HFFc6 (cell line): ENCODE data around the gene SSU72. TPM values are rescaled to one million over a fixed set of nuclear protein-coding genes. Genes with fewer than 3 reads are reported as not detected.

Experiments used
- DNase-seq: peaks from one replicate; pipeline ENCODE4 v3.0.0-alpha.2; 2018
- H3K27ac Mint-ChIP-seq: 2 replicates; pipeline ENCODE4 v1.8.0; 2020; ENCODE audit warnings: mild to moderate bottlenecking, mixed read lengths
- H3K27me3 Mint-ChIP-seq: 2 replicates; pipeline ENCODE4 v1.8.0; 2021; ENCODE audit warnings: mild to moderate bottlenecking, moderate library complexity, mixed read lengths; ENCODE audit not compliant: insufficient read depth
- H3K36me3 Mint-ChIP-seq: 2 replicates; pipeline ENCODE4 v1.8.0; 2021; ENCODE audit warnings: low read depth, mixed read lengths
- H3K4me1 Mint-ChIP-seq: 2 replicates; pipeline ENCODE4 v1.8.0; 2020; ENCODE audit warnings: low read depth, mixed read lengths
- H3K4me3 Mint-ChIP-seq: 2 replicates; pipeline ENCODE4 v1.8.0; 2020; ENCODE audit warnings: mild to moderate bottlenecking, moderate library complexity, mixed read lengths
- H3K9me3 Mint-ChIP-seq: 2 replicates; pipeline ENCODE4 v1.8.0; 2020; ENCODE audit warnings: mild to moderate bottlenecking, mixed read lengths
- total RNA-seq, 6 experiments: library from RNA; stranded (reverse); fragmentation: NEBNext Ultra II Directional; extraction: Animal tissue kit (Norgen Biotek cat#: 25700); gene quantifications; 2 replicates in 1 of 6; 3 replicates in 5 of 6; pipeline ENCODE4 v1.2.3, GENCODE V29; 2021
- TF ChIP-seq, protein P1 (sequence below): fragments of 200-600 bp; sonication (generic); IDR thresholded peaks from 2 replicates; pipeline ENCODE4 v1.5.0; 2021; ENCODE audit warnings: antibody characterized with exemption, mild to moderate bottlenecking

Gene SSU72
- total RNA-seq, 6 experiments from 2014 or later = 132 to 156 (median 137) TPM

DNA sequence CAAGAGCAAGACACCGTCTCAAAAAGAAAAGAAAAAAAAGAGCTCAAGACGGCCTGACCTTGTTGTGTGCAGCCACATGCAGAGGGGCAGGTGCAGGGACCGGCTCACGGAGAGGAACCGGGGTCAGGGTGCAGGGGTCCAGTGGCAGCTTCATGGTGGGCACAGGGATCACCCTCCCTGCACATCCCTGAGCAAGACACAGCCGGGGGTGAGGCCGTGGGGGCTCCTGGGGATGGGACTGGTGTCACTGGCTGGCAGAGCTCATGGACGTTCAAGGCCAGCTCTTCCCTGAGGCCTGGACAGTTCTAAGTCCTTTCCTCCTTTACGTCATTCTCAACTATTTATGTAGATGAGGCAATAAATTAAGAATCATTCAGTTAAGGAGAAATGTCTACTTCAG lies 27.7 kb downstream of the SSU72 start:
- H3K27me3 Mint-ChIP-seq = peaks cover 6% of the 10 kb centered on the region; the same call in 1 of the 2 replicates
- TF ChIP-seq, protein P1, sequence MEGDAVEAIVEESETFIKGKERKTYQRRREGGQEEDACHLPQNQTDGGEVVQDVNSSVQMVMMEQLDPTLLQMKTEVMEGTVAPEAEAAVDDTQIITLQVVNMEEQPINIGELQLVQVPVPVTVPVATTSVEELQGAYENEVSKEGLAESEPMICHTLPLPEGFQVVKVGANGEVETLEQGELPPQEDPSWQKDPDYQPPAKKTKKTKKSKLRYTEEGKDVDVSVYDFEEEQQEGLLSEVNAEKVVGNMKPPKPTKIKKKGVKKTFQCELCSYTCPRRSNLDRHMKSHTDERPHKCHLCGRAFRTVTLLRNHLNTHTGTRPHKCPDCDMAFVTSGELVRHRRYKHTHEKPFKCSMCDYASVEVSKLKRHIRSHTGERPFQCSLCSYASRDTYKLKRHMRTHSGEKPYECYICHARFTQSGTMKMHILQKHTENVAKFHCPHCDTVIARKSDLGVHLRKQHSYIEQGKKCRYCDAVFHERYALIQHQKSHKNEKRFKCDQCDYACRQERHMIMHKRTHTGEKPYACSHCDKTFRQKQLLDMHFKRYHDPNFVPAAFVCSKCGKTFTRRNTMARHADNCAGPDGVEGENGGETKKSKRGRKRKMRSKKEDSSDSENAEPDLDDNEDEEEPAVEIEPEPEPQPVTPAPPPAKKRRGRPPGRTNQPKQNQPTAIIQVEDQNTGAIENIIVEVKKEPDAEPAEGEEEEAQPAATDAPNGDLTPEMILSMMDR = no peak
- DNase-seq = no peak
- no peak overlapping the region for H3K4me3 Mint-ChIP-seq
- peaks cover 17% of the 10 kb centered on the region for H3K4me1 Mint-ChIP-seq
- H3K9me3 Mint-ChIP-seq = no peaks in the 10 kb centered on the region
- no peak overlapping the region for H3K27ac Mint-ChIP-seq
- peaks cover under 1% of the 10 kb centered on the region; the same call in 1 of the 2 replicates for H3K36me3 Mint-ChIP-seq

DNA sequence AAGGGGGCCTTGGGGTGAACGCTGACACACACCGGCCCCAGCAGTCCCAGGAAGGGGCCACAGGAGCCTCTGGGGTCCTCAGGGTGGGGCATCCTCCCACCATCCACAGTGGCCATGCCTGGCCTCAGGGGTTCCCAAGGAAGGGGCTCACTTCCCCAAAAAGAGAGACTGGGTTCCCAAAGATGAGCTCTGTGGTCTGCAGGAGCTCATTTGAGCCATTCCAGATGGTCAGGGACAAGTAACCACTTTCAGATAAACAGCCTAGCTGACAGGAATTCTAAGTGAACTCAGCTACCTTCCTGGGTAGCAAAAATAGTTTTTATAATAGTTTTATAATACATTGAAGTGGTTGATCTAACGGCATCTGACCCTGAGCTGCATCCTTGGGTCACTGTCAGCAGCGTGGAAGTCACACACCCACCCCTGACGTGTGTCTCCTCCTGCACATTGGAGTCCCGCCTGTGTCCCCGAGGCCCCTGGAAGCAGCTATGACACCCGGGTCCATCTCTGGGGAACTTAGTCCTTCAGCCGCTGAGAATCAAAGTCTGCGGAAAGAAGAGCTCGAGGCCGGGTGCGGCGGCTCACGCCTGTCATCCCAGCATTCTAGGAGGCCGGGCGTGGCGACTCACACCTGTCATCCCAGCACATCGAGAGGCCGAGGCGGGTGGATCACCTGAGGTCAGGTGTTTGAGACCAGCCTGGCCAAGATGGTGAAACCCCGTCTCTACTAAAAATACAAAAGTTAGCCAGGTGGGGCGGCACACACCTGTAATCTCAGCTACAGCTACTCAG lies 28.5 kb downstream of the SSU72 start:
- no peak for DNase-seq
- Mint-ChIP-seq H3K9me3 (no peaks in the 10 kb centered on the region), H3K27ac (no peak overlapping the region), H3K36me3 (peaks cover 7% of the 10 kb centered on the region; the same call in 1 of the 2 replicates), H3K27me3 (peaks cover 6% of the 10 kb centered on the region; the same call in 1 of the 2 replicates), H3K4me1 (peaks cover 9% of the 10 kb centered on the region), H3K4me3 (no peak overlapping the region)
- TF ChIP-seq, protein P1 = no peak

DNA sequence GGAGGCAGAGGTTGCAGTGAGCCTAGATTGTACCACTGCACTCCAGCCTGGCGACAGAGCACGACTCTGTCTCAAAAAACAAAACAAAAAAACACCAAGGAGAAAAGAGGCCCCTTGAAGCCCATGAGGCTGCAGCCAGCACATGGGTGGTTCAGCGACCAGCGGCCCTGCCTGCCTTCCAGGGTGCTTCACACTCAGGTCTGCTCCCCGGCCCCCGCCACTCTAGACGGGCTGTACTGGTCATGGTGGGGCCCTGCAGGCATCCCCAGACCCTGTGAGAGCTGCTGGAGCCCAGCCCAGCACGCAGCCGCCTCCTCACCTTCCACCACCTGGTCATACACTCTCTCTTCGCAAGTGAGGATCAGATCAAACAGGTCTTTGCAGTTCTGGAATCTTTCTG lies 30.1 kb downstream of the SSU72 start:
- peaks cover 5% of the 10 kb centered on the region; the same call in 1 of the 2 replicates for H3K4me1 Mint-ChIP-seq
- peaks cover 3% of the 10 kb centered on the region; the same call in 1 of the 2 replicates for H3K27me3 Mint-ChIP-seq
- H3K27ac Mint-ChIP-seq = no peak overlapping the region
- H3K4me3 Mint-ChIP-seq = no peak overlapping the region
- DNase-seq = no peak
- H3K36me3 Mint-ChIP-seq = peaks cover 7% of the 10 kb centered on the region; the same call in 1 of the 2 replicates
- TF ChIP-seq, protein P1 = no peak
- H3K9me3 Mint-ChIP-seq = no peaks in the 10 kb centered on the region

DNA sequence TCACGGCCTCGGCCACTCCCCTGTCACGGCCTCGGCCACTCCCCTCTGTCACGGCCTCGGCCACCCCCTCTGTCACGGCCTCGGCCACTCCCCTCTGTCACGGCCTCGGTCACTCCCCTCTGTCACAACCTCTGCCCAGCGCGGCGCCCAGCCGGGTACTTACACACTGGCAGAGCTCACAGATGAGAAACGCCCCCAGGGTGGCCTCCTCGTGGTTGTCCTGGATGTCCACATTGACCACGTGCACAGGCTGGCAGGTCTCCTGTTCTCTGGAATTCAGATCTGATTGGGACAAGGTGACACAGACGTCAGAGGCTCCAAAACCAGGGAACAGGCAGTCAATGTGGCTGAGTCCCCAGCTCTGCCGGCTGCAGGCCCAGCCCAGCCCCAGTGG lies 31.0 kb downstream of the SSU72 start:
- Mint-ChIP-seq H3K27ac (no peak overlapping the region), H3K36me3 (peaks cover 9% of the 10 kb centered on the region; the same call in 1 of the 2 replicates), H3K4me1 (peaks cover 5% of the 10 kb centered on the region; the same call in 1 of the 2 replicates), H3K27me3 (peaks cover 3% of the 10 kb centered on the region; the same call in 1 of the 2 replicates), H3K9me3 (no peaks in the 10 kb centered on the region), H3K4me3 (no peak overlapping the region)
- TF ChIP-seq, protein P1 = no peak
- DNase-seq = no peak

DNA sequence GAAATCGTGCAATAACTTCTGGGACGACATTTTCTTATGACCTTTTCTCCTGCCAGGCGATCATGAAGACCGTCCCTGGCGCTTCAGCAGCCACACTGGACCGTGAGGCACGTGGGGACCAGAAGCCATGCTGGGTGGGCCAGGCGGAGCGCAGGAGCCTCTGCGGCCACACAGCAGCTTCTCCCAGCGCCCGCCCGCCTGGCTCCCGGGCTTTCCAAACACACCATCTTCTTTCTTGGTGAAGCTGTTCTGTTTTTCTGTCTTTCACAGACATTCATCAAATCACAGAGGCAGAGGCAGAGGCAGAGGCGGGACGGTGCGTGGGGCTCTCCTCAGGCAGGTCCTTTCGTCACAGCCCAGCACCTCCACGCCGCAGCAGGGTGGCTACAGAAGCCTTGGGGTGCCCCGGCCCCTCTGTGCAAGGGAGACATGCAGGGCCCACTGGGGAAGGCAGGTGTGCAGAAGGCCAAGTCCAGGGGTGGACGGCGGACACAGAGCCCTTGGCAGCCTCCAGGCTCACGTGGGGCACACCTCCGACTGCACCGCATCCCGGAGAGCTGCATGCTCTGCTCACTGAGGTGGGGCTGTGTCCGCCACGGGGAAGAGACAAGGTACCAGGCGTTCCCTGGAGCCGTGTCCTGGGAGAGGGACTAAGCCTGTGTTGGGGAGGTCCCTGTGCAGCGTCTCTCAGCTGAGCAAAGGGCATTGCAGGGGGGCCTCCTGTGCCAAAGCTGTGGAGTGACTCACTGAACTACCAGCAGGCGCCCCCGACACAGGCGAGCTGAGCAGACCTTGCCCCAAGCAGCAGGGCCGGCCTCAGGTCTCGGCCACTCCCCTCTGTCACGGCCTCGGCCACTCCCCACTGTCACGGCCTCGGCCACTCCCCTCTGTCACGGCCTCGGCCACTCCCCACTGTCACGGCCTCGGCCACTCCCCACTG lies 31.6 kb downstream of the SSU72 start:
- H3K4me1 Mint-ChIP-seq = peaks cover 5% of the 10 kb centered on the region; the same call in 1 of the 2 replicates
- no peak overlapping the region for H3K27ac Mint-ChIP-seq
- H3K27me3 Mint-ChIP-seq = peaks cover 5% of the 10 kb centered on the region; the same call in 1 of the 2 replicates
- no peaks in the 10 kb centered on the region for H3K9me3 Mint-ChIP-seq
- TF ChIP-seq, protein P1 = no peak
- peaks cover 11% of the 10 kb centered on the region; the same call in 1 of the 2 replicates for H3K36me3 Mint-ChIP-seq
- DNase-seq = no peak
- no peak overlapping the region for H3K4me3 Mint-ChIP-seq
